Endothelial cell of umbilical vein (primary cell): ENCODE results near the gene TMBIM6. TPM values are rescaled to one million over a fixed set of nuclear protein-coding genes. Genes with fewer than 3 reads are reported as not detected.
"Not testable (repeated sequence)": the region's sequence is repeated elsewhere in the genome, so short reads cannot be mapped to it uniquely, and the experiment has no call there.

ENCODE experiments used
- BruUV-seq: library from RNA; stranded (reverse); fragments of 400-500 nt; replicated peaks from 2 replicates; lab custom pipeline; 2021; lab: Mats Ljungman, UMichigan
- CTCF ChIA-PET: fragments of 300-600, 350-600 bp; sonication (Branson Sonifier 250); formaldehyde crosslinking; loops from one replicate; lab custom pipeline; 2021; ENCODE audit warnings: antibody characterized with exemption, inconsistent platforms; lab: Charles Lee
- POLR2A ChIA-PET: fragments of 300-600, 350-600 bp; sonication (Branson Sonifier 250); formaldehyde crosslinking; loops from one replicate; lab custom pipeline; 2021; ENCODE audit warnings: antibody characterized with exemption, inconsistent platforms; lab: Charles Lee
- DNase-seq: peaks from one replicate; pipeline ENCODE4 v3.0.0-alpha.2; 2011; ENCODE audit warnings: low read depth, low spot score
- FAIRE-seq: peaks from 2 replicates; lab custom pipeline; 2011; peaks lifted over from hg19 to GRCh38; lab: Jason Lieb, UNC
- H2AFZ ChIP-seq: 2 replicates; pipeline ENCODE4 v1.6.0; 2012; ENCODE audit warnings: low read depth, low read length, control low read depth, inconsistent platforms
- H3K27ac ChIP-seq: 2 replicates; pipeline ENCODE4 v1.5.1; 2011; ENCODE audit warnings: low read depth, mild to moderate bottlenecking, control low read depth, low read length, moderate library complexity; ENCODE audit not compliant: insufficient read depth
- H3K27me3 ChIP-seq, 2 experiments: 2 replicates each; pipeline versions ENCODE4 v1.6.0 to v1.6.1; 2011; ENCODE audit warnings: low read length in 2 of 2, mixed read lengths in 1 of 2; ENCODE audit not compliant: control insufficient read depth in 2 of 2, insufficient read depth in 2 of 2
- H3K36me3 ChIP-seq, 2 experiments: 2 replicates in 1 of 2; 3 replicates in 1 of 2; pipeline ENCODE4 v1.5.1; 2011; ENCODE audit warnings: low read length in 2 of 2, mild to moderate bottlenecking in 1 of 2, moderate library complexity in 1 of 2; ENCODE audit not compliant: control insufficient read depth in 2 of 2, insufficient read depth in 2 of 2; ENCODE audit errors: extremely low read depth in 1 of 2
- H3K4me1 ChIP-seq: 3 replicates; pipeline ENCODE4 v1.5.1; 2011; ENCODE audit warnings: mild to moderate bottlenecking, low read length; ENCODE audit not compliant: control insufficient read depth, insufficient read depth; ENCODE audit errors: extremely low read depth
- H3K4me2 ChIP-seq: 2 replicates; pipeline ENCODE4 v1.6.1; 2011; ENCODE audit warnings: low read length, control low read depth, mixed read lengths; ENCODE audit not compliant: insufficient read depth
- H3K4me3 ChIP-seq, 3 experiments: fragments of 200-600 bp in 1 of 3; sonication (generic), shearing (Covaris generic) in 1 of 3; replicated peaks in 1 of 3; 2 replicates each; pipeline ENCODE4 v1.5.1; 2011 to 2016; ENCODE audit warnings: control low read depth in 3 of 3, low read length in 3 of 3, mild to moderate bottlenecking in 2 of 3, inconsistent platforms in 1 of 3, low read depth in 1 of 3, moderate library complexity in 1 of 3; ENCODE audit not compliant: insufficient read depth in 1 of 3
- H3K79me2 ChIP-seq: 2 replicates; pipeline ENCODE4 v1.6.0; 2012; ENCODE audit warnings: low read length, inconsistent platforms; ENCODE audit not compliant: control insufficient read depth, insufficient read depth
- H3K9ac ChIP-seq: replicated peaks from 2 replicates; pipeline ENCODE3; 2011; ENCODE audit warnings: low read length, control low read depth; ENCODE audit not compliant: insufficient read depth; ENCODE audit errors: extremely low read depth
- H3K9me1 ChIP-seq: replicated peaks from 3 replicates; pipeline ENCODE4 v1.6.0; 2011; ENCODE audit warnings: mild to moderate bottlenecking, low read length; ENCODE audit not compliant: control insufficient read depth, insufficient read depth; ENCODE audit errors: extremely low read depth
- H3K9me3 ChIP-seq: replicated peaks from 2 replicates; pipeline ENCODE4 v1.5.1; 2012; ENCODE audit warnings: low read length, inconsistent platforms; ENCODE audit not compliant: control insufficient read depth, insufficient read depth
- H4K20me1 ChIP-seq: replicated peaks from 2 replicates; pipeline ENCODE3; 2011; ENCODE audit warnings: mild to moderate bottlenecking, low read length; ENCODE audit not compliant: control insufficient read depth, insufficient read depth; ENCODE audit errors: extremely low read depth
- CTCF ChIP-seq, 2 donors: IDR thresholded peaks; 1 replicate in 1 of 2; 2 replicates in 1 of 2; pipeline ENCODE4 v1.5.1; 2011; ENCODE audit warnings: low read length in 2 of 2, mild to moderate bottlenecking in 2 of 2, moderate library complexity in 2 of 2, control low read depth in 1 of 2, inconsistent platforms in 1 of 2, low read depth in 1 of 2; ENCODE audit not compliant: insufficient read depth in 1 of 2; ENCODE audit errors: extremely low read depth in 1 of 2
- EZH2 ChIP-seq: IDR thresholded peaks from 2 replicates; pipeline ENCODE4 v1.6.1; 2012; ENCODE audit warnings: borderline replicate concordance, low read depth, mild to moderate bottlenecking, moderate library complexity, low read length, inconsistent platforms; ENCODE audit not compliant: severe bottlenecking
- dilution Hi-C: fragments of 300-500 bp; cut with MboI; formaldehyde crosslinking; loops from one replicate; pipeline ENCODE4 v1.15.0; 2019; ENCODE audit warnings: low sequenced_read_pairs; ENCODE audit not compliant: extremely low pct_ligation_motif_present
- intact Hi-C: fragments of 100-400 bp; cut with micrococcal nuclease; formaldehyde crosslinking; loops from one replicate; pipeline ENCODE4 v1.10.0; 2022
- polyA plus RNA-seq, 4 experiments: library from polyadenylated mRNA; depleted of rRNA in 3 of 4; stranded (reverse) in 3 of 4; unstranded in 1 of 4; fragments of >200 nt; gene quantifications; 2 replicates each; pipeline versions ENCODE4 v1.2.1 to v1.2.3, GENCODE V29; 2011 to 2012; ENCODE audit warnings: missing spikeins in 1 of 4
- total RNA-seq: library from RNA; stranded (reverse); gene quantifications from 2 replicates; pipeline ENCODE4 v1.2.3, GENCODE V29; 2021

Gene TMBIM6
- total and polyA plus RNA-seq, 2 donors (not counting 3 experiments of a cell fraction or from before 2014, with no cell fraction given), result 393 to 579 TPM

GRCh38 chr12:49716553-49716952 lies 24.8 kb upstream of the TMBIM6 start:
- H3K4me2 ChIP-seq, result no peak overlapping the region
- no peaks in the 10 kb centered on the region for H3K36me3 ChIP-seq
- no peak overlapping the region for H3K9ac ChIP-seq
- TF ChIP-seq CTCF (IDR thresholded peaks at IDR 0.05; ENCODE audit: extremely low read depth in 1 of 2, insufficient read depth in 1 of 2, low read depth in 1 of 2, low read length in 2 of 2) (no peak), EZH2 (no peak)
- H3K27ac ChIP-seq, result no peak overlapping the region
- H4K20me1 ChIP-seq, result no peaks in the 10 kb centered on the region
- H3K9me1 ChIP-seq, result no peaks in the 10 kb centered on the region
- DNase-seq (no peak), FAIRE-seq (no peak)
- intact Hi-C loops (no loop called here), dilution Hi-C loops (no loop called here)
- H3K4me1 ChIP-seq, result no peaks in the 10 kb centered on the region
- POLR2A ChIA-PET, result interaction anchor here (1.3 kb wide), 1 partner anchor 24 kb away, joined by 4 read pairs; the partner anchor contains the start of gene TMBIM6
- peaks cover 22 to 26% of the 10 kb centered on the region in 2 experiments for H3K27me3 ChIP-seq
- no peak overlapping the region for H3K4me3 ChIP-seq
- CTCF ChIA-PET, result interaction anchor here (1.1 to 4.2 kb wide), 7 partner anchors 10 to 323 kb away, joined by 3 to 27 read pairs (median 4); partner anchors contain the start of gene TMBIM6
- H3K9me3 ChIP-seq, result no peaks in the 10 kb centered on the region
- H2AFZ ChIP-seq, result no peak overlapping the region
- BruUV-seq, result no TSS peak
- no peaks in the 10 kb centered on the region for H3K79me2 ChIP-seq

GRCh38 chr12:49717800-49718199 lies 23.6 kb upstream of the TMBIM6 start:
- not testable (repeated sequence) for H3K4me1 ChIP-seq

More at GRCh38 chr12:49717800-49718199, 23.6 kb upstream of the TMBIM6 start:
- H4K20me1 ChIP-seq, H3K27ac ChIP-seq, H3K79me2 ChIP-seq, H2AFZ ChIP-seq, H3K4me2 ChIP-seq, POLR2A ChIA-PET, H3K9me1 ChIP-seq, intact Hi-C loops, H3K9ac ChIP-seq, H3K9me3 ChIP-seq, H3K36me3 ChIP-seq, FAIRE-seq, DNase-seq, BruUV-seq, dilution Hi-C loops, H3K4me3 ChIP-seq: not testable (repeated sequence)
- peaks cover 10 to 19% of the 10 kb centered on the region in 2 experiments for H3K27me3 ChIP-seq
- CTCF ChIA-PET, result interaction anchor here (0.7 to 4.2 kb wide), 9 partner anchors 9 to 321 kb away, joined by 3 to 27 read pairs (median 4); partner anchors contain the start of gene TMBIM6
